H1 (cell line): ENCODE data around the gene FOSL2. TPM values are rescaled to one million over a fixed set of nuclear protein-coding genes. Genes with fewer than 3 reads are reported as not detected.

ENCODE experiments used
- CTCF ChIA-PET: fragments of 300-600 bp; sonication (Branson Sonifier 250); formaldehyde crosslinking; loops from one replicate; lab custom pipeline; 2021; ENCODE audit not compliant: partially characterized antibody; lab: Charles Lee
- POLR2A ChIA-PET: fragments of 300-600 bp; sonication (Branson Sonifier 250); formaldehyde crosslinking; loops from one replicate; lab custom pipeline; 2021; ENCODE audit warnings: inconsistent platforms; ENCODE audit not compliant: partially characterized antibody; lab: Charles Lee
- DNase-seq, 2 experiments: peaks; one replicate each; pipeline versions ENCODE4 v3.0.0 to v3.0.0-alpha.2; 2010 to 2022; ENCODE audit warnings: low spot score in 2 of 2, low read depth in 1 of 2, mixed read lengths in 1 of 2
- FAIRE-seq: peaks from 2 replicates; lab custom pipeline; 2011; peaks lifted over from hg19 to GRCh38; lab: Jason Lieb, UNC
- H2AFZ ChIP-seq: 2 replicates; pipeline ENCODE4 v1.8.1; 2012; ENCODE audit warnings: low read length, inconsistent platforms
- H2AK5ac ChIP-seq: 2 replicates; pipeline ENCODE4 v1.6.1; 2013; ENCODE audit warnings: low read depth, low read length
- H2BK120ac ChIP-seq: replicated peaks from 2 replicates; pipeline ENCODE3; 2013; ENCODE audit warnings: low read depth, low read length, inconsistent platforms
- H2BK12ac ChIP-seq: 2 replicates; pipeline ENCODE4 v1.6.1; 2013; ENCODE audit warnings: low read depth, low read length
- H2BK15ac ChIP-seq: 2 replicates; pipeline ENCODE4 v1.6.1; 2013; ENCODE audit warnings: low read length
- H2BK20ac ChIP-seq: 2 replicates; pipeline ENCODE4 v1.6.1; 2013; ENCODE audit warnings: low read length
- H2BK5ac ChIP-seq: 2 replicates; pipeline ENCODE4 v1.6.1; 2013; ENCODE audit warnings: low read depth, low read length
- H3K14ac ChIP-seq: 2 replicates; pipeline ENCODE4 v1.6.1; 2013; ENCODE audit warnings: inconsistent platforms; ENCODE audit not compliant: insufficient read length
- H3K18ac ChIP-seq: 2 replicates; pipeline ENCODE4 v1.6.1; 2013; ENCODE audit warnings: low read length; ENCODE audit errors: extremely low read depth
- H3K23ac ChIP-seq: 2 replicates; pipeline ENCODE4 v1.6.1; 2013; ENCODE audit warnings: inconsistent platforms; ENCODE audit not compliant: insufficient read length
- H3K23me2 ChIP-seq: 2 replicates; pipeline ENCODE4 v1.6.1; 2013; ENCODE audit warnings: low read depth, low read length
- H3K27ac ChIP-seq: 2 replicates; pipeline ENCODE4 v1.6.1; 2011; ENCODE audit warnings: low read depth, low read length, inconsistent platforms
- H3K27me3 ChIP-seq, 4 experiments: replicated peaks in 1 of 4; 1 replicate in 1 of 4; 2 replicates in 3 of 4; pipeline versions ENCODE4 v1.6.1 to v1.8.1; 2011 to 2013; ENCODE audit warnings: low read length in 3 of 4, mild to moderate bottlenecking in 3 of 4, inconsistent platforms in 2 of 4, mixed read lengths in 2 of 4, moderate library complexity in 1 of 4; ENCODE audit not compliant: control insufficient read depth in 3 of 4, insufficient read depth in 3 of 4; ENCODE audit errors: extremely low read depth in 1 of 4
- H3K36me3 ChIP-seq, 4 experiments: 2 replicates each; pipeline versions ENCODE4 v1.6.1 to v1.8.1; 2011 to 2013; ENCODE audit warnings: mild to moderate bottlenecking in 4 of 4, low read length in 3 of 4, moderate library complexity in 2 of 4, control low read depth in 1 of 4, inconsistent platforms in 1 of 4; ENCODE audit not compliant: insufficient read depth in 4 of 4, control insufficient read depth in 2 of 4
- H3K4ac ChIP-seq: replicated peaks from 2 replicates; pipeline ENCODE3; 2013; ENCODE audit warnings: low read length, low read depth, mixed read lengths, inconsistent platforms; ENCODE audit not compliant: insufficient read length
- H3K4me1 ChIP-seq, 4 experiments: replicated peaks in 1 of 4; 1 replicate in 1 of 4; 2 replicates in 3 of 4; pipeline versions ENCODE4 v1.6.1 to v1.8.1; 2011 to 2013; ENCODE audit warnings: low read length in 3 of 4, inconsistent platforms in 2 of 4, mixed read lengths in 1 of 4; ENCODE audit not compliant: insufficient read depth in 4 of 4, control insufficient read depth in 3 of 4
- H3K4me2 ChIP-seq, 2 experiments: 2 replicates each; pipeline versions ENCODE4 v1.6.1 to v1.8.1; 2011 to 2013; ENCODE audit warnings: low read depth in 2 of 2, low read length in 2 of 2, control low read depth in 1 of 2, inconsistent platforms in 1 of 2, mild to moderate bottlenecking in 1 of 2; ENCODE audit not compliant: insufficient read depth in 1 of 2
- H3K4me3 ChIP-seq, 4 experiments: fragments of 200-600, 300-600 bp in 1 of 4; sonication (generic), shearing (Covaris generic), sonication (Bioruptor Twin) in 1 of 4; 2 replicates each; pipeline versions ENCODE4 v1.5.1 to v1.8.1; 2011 to 2016; ENCODE audit warnings: low read length in 4 of 4, low read depth in 3 of 4, control low read depth in 2 of 4, inconsistent platforms in 2 of 4, mild to moderate bottlenecking in 2 of 4, mixed read lengths in 1 of 4, moderate library complexity in 1 of 4; ENCODE audit not compliant: insufficient read depth in 2 of 4; ENCODE audit errors: extremely low read depth in 1 of 4
- H3K56ac ChIP-seq: replicated peaks from 2 replicates; pipeline ENCODE3; 2013; ENCODE audit warnings: low read depth, mild to moderate bottlenecking, mixed read lengths, low read length, inconsistent platforms; ENCODE audit not compliant: insufficient read length
- H3K79me1 ChIP-seq: 2 replicates; pipeline ENCODE4 v1.6.1; 2013; ENCODE audit warnings: low read depth, low read length, control low read depth
- H3K79me2 ChIP-seq, 2 experiments: 2 replicates each; pipeline versions ENCODE4 v1.6.1 to v1.8.1; 2012 to 2013; ENCODE audit warnings: low read length in 2 of 2, mild to moderate bottlenecking in 2 of 2, inconsistent platforms in 1 of 2; ENCODE audit not compliant: insufficient read depth in 2 of 2, control insufficient read depth in 1 of 2
- H3K9ac ChIP-seq, 4 experiments: replicated peaks in 1 of 4; 1 replicate in 1 of 4; 2 replicates in 3 of 4; pipeline versions ENCODE4 v1.6.1 to v1.8.1; 2011 to 2013; ENCODE audit warnings: low read depth in 3 of 4, low read length in 3 of 4, control low read depth in 2 of 4, mild to moderate bottlenecking in 2 of 4, moderate library complexity in 2 of 4, inconsistent platforms in 1 of 4; ENCODE audit errors: extremely low read depth in 1 of 4
- H3K9me3 ChIP-seq, 2 experiments: 2 replicates each; pipeline versions ENCODE4 v1.6.1 to v1.8.1; 2012 to 2013; ENCODE audit warnings: mild to moderate bottlenecking in 2 of 2, moderate library complexity in 2 of 2, control low read depth in 1 of 2, inconsistent platforms in 1 of 2, low read depth in 1 of 2, low read length in 1 of 2, mixed read lengths in 1 of 2; ENCODE audit not compliant: insufficient read depth in 2 of 2
- H4K20me1 ChIP-seq, 2 experiments: replicated peaks in 1 of 2; 2 replicates each; pipeline versions ENCODE3 to v1.8.1; 2011 to 2013; ENCODE audit warnings: inconsistent platforms in 2 of 2, low read length in 2 of 2, mild to moderate bottlenecking in 1 of 2; ENCODE audit not compliant: insufficient read depth in 2 of 2, control insufficient read depth in 1 of 2
- H4K5ac ChIP-seq: 2 replicates; pipeline ENCODE4 v1.6.1; 2013; ENCODE audit warnings: low read length, low read depth, mixed read lengths, inconsistent platforms; ENCODE audit not compliant: insufficient read length
- H4K8ac ChIP-seq: 2 replicates; pipeline ENCODE4 v1.8.0; 2013; ENCODE audit warnings: mild to moderate bottlenecking, moderate library complexity, low read length, inconsistent platforms; ENCODE audit not compliant: insufficient read depth; ENCODE audit errors: extremely low read depth
- H4K91ac ChIP-seq: replicated peaks from 2 replicates; pipeline ENCODE3; 2013; ENCODE audit warnings: low read length, mixed read lengths, inconsistent platforms; ENCODE audit not compliant: insufficient read length
- CTBP2 ChIP-seq: IDR thresholded peaks from 2 replicates; pipeline ENCODE4 v1.7.0; 2011; ENCODE audit warnings: borderline replicate concordance, mild to moderate bottlenecking, moderate library complexity, mixed read lengths, low read length; ENCODE audit not compliant: insufficient read depth, insufficient read length
- KDM1A ChIP-seq: fragments of 200-600, 300-600 bp; sonication (generic); IDR thresholded peaks from 2 replicates; pipeline ENCODE4 v1.7.1; 2016; ENCODE audit warnings: mild to moderate bottlenecking, low read length, borderline replicate concordance
- KDM5A ChIP-seq: fragments of 200-600 bp; IDR thresholded peaks from 2 replicates; pipeline ENCODE4 v1.7.1; 2012; ENCODE audit warnings: mild to moderate bottlenecking, low read length, inconsistent platforms, mixed read lengths
- POLR2A ChIP-seq, 2 experiments: IDR thresholded peaks; 1 replicate in 1 of 2; 2 replicates in 1 of 2; pipeline ENCODE4 v1.6.1; 2011; ENCODE audit warnings: low read depth in 2 of 2, low read length in 2 of 2, mild to moderate bottlenecking in 2 of 2; ENCODE audit errors: control extremely low read depth in 1 of 2
- TAF1 ChIP-seq: IDR thresholded peaks from 2 replicates; pipeline ENCODE4 v1.6.1; 2011; ENCODE audit warnings: mild to moderate bottlenecking, low read depth, low read length
- TCF12 ChIP-seq: IDR thresholded peaks from 2 replicates; pipeline ENCODE4 v1.6.1; 2011; ENCODE audit warnings: low read depth, mild to moderate bottlenecking, low read length
- WGBS, 2 experiments: shearing (Covaris generic) in 1 of 2; methylation state at CpG; one replicate each; pipeline versions ENCODE4 v1.1.6 to v1.1.7; 2013 to 2015; ENCODE audit warnings: low lambda C conversion rate in 2 of 2, mixed read lengths in 2 of 2, inconsistent platforms in 1 of 2, low coverage in 1 of 2, missing lambda C conversion rate in 1 of 2; ENCODE audit not compliant: insufficient replicate concordance in 2 of 2, insufficient coverage in 1 of 2, insufficient read length in 1 of 2; ENCODE audit errors: extremely low coverage in 1 of 2, missing lambda C conversion rate in 1 of 2; 5-methylcytosine and 5-hydroxymethylcytosine counted together
- polyA plus RNA-seq, 7 experiments: library from polyadenylated mRNA; depleted of rRNA in 3 of 7; stranded (reverse) in 5 of 7; unstranded in 2 of 7; fragments of >200 nt in 5 of 7; fragments of 200-250 nt in 2 of 7; gene quantifications; 1 replicate in 5 of 7; 2 replicates in 1 of 7; 4 replicates in 1 of 7; pipeline versions ENCODE4 v1.2.1 to v1.2.3, GENCODE V29; 2011 to 2013; ENCODE audit warnings: missing spikeins in 2 of 7, mixed read lengths in 2 of 7
- total RNA-seq: library from RNA; stranded (reverse); fragmentation: NEBNext Ultra II Directional; extraction: Animal tissue kit (Norgen Biotek cat#: 25700); gene quantifications from 2 replicates; pipeline ENCODE4 v1.2.1, GENCODE V29; 2021
- TF ChIP-seq, protein P1 (sequence below): IDR thresholded peaks from 2 replicates; pipeline ENCODE4 v1.6.1; 2011; ENCODE audit warnings: low read depth, mild to moderate bottlenecking, low read length; ENCODE audit not compliant: insufficient read depth
- TF ChIP-seq, protein P2 (sequence below): IDR thresholded peaks from 2 replicates; pipeline ENCODE4 v1.6.1; 2012; ENCODE audit warnings: low read length, inconsistent platforms

FOSL2 gene
- total and polyA plus RNA-seq, 2 of the 8 experiments (the other 6 are each of a cell fraction or from before 2014, with no cell fraction given), result 1.5 to 4.5 TPM

- no peak for DNase-seq
- H3K79me2 ChIP-seq, result no peaks in the 10 kb centered on the region
- H3K23ac ChIP-seq, result no peak overlapping the region
- no peak overlapping the region for H3K56ac ChIP-seq
- no peaks in the 10 kb centered on the region; the same call in 1 of the 2 replicates for H3K79me1 ChIP-seq
- no peaks in the 10 kb centered on the region for H3K23me2 ChIP-seq
- H3K4ac ChIP-seq, result no peak overlapping the region
- H3K36me3 ChIP-seq, result no peaks in the 10 kb centered on the region; a peak in 2 of 8 replicates
- H3K14ac ChIP-seq, result no peak overlapping the region
- no peak overlapping the region for H2BK15ac ChIP-seq
- H2BK20ac ChIP-seq, result no peak overlapping the region
- no peak overlapping the region for H4K91ac ChIP-seq
- WGBS, 2 experiments, result 85% methylated on average over 8 of the region's 8 CpGs; no CpG with 5 or more reads in 1 of the 2 experiments
- H4K5ac ChIP-seq, result no peak overlapping the region
- H3K4me1 ChIP-seq, result no peaks in the 10 kb centered on the region; a peak in 1 of 7 replicates
- no peak overlapping the region for H4K8ac ChIP-seq
- H2BK12ac ChIP-seq, result no peak overlapping the region
- ChIA-PET POLR2A (interaction anchor here (0.9 to 2.0 kb wide), 3 partner anchors 9 to 13 kb away, joined by 3 to 4 read pairs (median 4); no protein-coding TSS in a partner anchor), CTCF (interaction anchor here (0.7 to 3.9 kb wide), 7 partner anchors 12 to 697 kb away, joined by 3 to 28 read pairs (median 4); no protein-coding TSS in a partner anchor)
- no peaks in the 10 kb centered on the region for H3K9me3 ChIP-seq
- H3K9ac ChIP-seq, result no peak overlapping the region
- no peak overlapping the region for H2BK5ac ChIP-seq
- peaks cover under 1 to 3% (median 2%) of the 10 kb centered on the region in 4 experiments; a peak in 4 of 7 replicates for H3K27me3 ChIP-seq
- no peak for FAIRE-seq
- H2AFZ ChIP-seq, result no peak overlapping the region
- peaks cover 3 to 5% of the 10 kb centered on the region in 2 experiments for H4K20me1 ChIP-seq
- no peak overlapping the region for H3K4me2 ChIP-seq
- H2BK120ac ChIP-seq, result no peak overlapping the region
- H2AK5ac ChIP-seq, result no peak overlapping the region
- no peak overlapping the region for H3K18ac ChIP-seq
- no peak overlapping the region for H3K27ac ChIP-seq
- H3K4me3 ChIP-seq, result no peak overlapping the region
- TF ChIP-seq POLR2A (IDR thresholded peaks at IDR 0.05; ENCODE audit: control extremely low read depth in 1 of 2, low read depth in 2 of 2, low read length in 2 of 2), result no peak
- TF ChIP-seq, protein P1, sequence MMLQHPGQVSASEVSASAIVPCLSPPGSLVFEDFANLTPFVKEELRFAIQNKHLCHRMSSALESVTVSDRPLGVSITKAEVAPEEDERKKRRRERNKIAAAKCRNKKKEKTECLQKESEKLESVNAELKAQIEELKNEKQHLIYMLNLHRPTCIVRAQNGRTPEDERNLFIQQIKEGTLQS, result no peak
- TF ChIP-seq TAF1, result no peak
- TF ChIP-seq KDM5A, result no peak
- no peak for TF ChIP-seq KDM1A
- no peak for TF ChIP-seq CTBP2
- TF ChIP-seq, protein P2, sequence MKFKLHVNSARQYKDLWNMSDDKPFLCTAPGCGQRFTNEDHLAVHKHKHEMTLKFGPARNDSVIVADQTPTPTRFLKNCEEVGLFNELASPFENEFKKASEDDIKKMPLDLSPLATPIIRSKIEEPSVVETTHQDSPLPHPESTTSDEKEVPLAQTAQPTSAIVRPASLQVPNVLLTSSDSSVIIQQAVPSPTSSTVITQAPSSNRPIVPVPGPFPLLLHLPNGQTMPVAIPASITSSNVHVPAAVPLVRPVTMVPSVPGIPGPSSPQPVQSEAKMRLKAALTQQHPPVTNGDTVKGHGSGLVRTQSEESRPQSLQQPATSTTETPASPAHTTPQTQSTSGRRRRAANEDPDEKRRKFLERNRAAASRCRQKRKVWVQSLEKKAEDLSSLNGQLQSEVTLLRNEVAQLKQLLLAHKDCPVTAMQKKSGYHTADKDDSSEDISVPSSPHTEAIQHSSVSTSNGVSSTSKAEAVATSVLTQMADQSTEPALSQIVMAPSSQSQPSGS, result no peak
- TF ChIP-seq TCF12, result no peak
Observed at GRCh38 chr2:28400419-28400818, 7.8 kb downstream of the FOSL2 start.
